ENCODE data around the gene IGFBP1.

IGFBP1 gene

GRCh38 chr7:45881280-45881758 is 7.0 kb upstream of the IGFBP1 start:
- Histone ChIP-seq H3K4me1 (ENCODE audit: control insufficient read depth, insufficient read depth, low read length) (no peaks in the 10 kb centered on the region), H3K4me3 (ENCODE audit: low read depth, low read length) (no peak overlapping the region), H3K9me3 (ENCODE audit: control insufficient read depth, insufficient read depth, low read depth, low read length) (no peaks in the 10 kb centered on the region), H3K27ac (ENCODE audit: extremely low read depth, low read depth, low read length) (no peak overlapping the region), H3K36me3 (ENCODE audit: control insufficient read depth in 2 of 2, insufficient read depth in 1 of 2, low read length in 2 of 2) (no peaks in the 10 kb centered on the region)
- no peak for TF ChIP-seq ZNF114 (tag by site-specific recombination; IDR thresholded peaks at IDR 0.05)
- TF ChIP-seq ZNF10 (tag by site-specific recombination; IDR thresholded peaks at IDR 0.05) = no peak
- TF ChIP-seq EGR2 (tag by site-specific recombination; IDR thresholded peaks at IDR 0.05; ENCODE audit: low read depth) = no peak
- no peak for TF ChIP-seq ZNF692 (tag by site-specific recombination; IDR thresholded peaks at IDR 0.05)
- TF ChIP-seq ZNF654 (tag by site-specific recombination; IDR thresholded peaks at IDR 0.05; ENCODE audit: low read depth) = no peak
- TF ChIP-seq ZNF266 (tag by site-specific recombination; IDR thresholded peaks at IDR 0.05; ENCODE audit: low read depth) = no peak
- no peak for TF ChIP-seq ZBTB7A (tag by site-specific recombination; IDR thresholded peaks at IDR 0.05; ENCODE audit: low read depth)
- no peak for TF ChIP-seq ZNF146 (tag by site-specific recombination; IDR thresholded peaks at IDR 0.05)
- TF ChIP-seq ZNF280D (tag by site-specific recombination; IDR thresholded peaks at IDR 0.05) = no peak
- no peak for TF ChIP-seq ZFP3 (tag by site-specific recombination; IDR thresholded peaks at IDR 0.05; ENCODE audit: low read depth)
- no peak for TF ChIP-seq ZNF423 (tag by site-specific recombination; IDR thresholded peaks at IDR 0.05)
- TF ChIP-seq ZFHX2 (tag by site-specific recombination; conservative IDR thresholded peaks at IDR 0.05) = no peak
- no peak for TF ChIP-seq HOXD13 (CRISPR knock-in tag; IDR thresholded peaks at IDR 0.05; ENCODE audit: borderline replicate concordance)
- no peak for TF ChIP-seq KLF9 (tag by site-specific recombination; IDR thresholded peaks at IDR 0.05; ENCODE audit: low read depth)
- TF ChIP-seq ZNF585B (tag by site-specific recombination; IDR thresholded peaks at IDR 0.05) = no peak
- TF ChIP-seq ZIC2 (tag by site-specific recombination; IDR thresholded peaks at IDR 0.05) = no peak
- no peak for TF ChIP-seq ZNF311 (tag by site-specific recombination; IDR thresholded peaks at IDR 0.05; ENCODE audit: borderline replicate concordance)
- no peak for TF ChIP-seq ZNF610 (tag by site-specific recombination; IDR thresholded peaks at IDR 0.05; ENCODE audit: borderline replicate concordance)
- TF ChIP-seq OSR2 (tag by site-specific recombination; IDR thresholded peaks at IDR 0.05) = no peak
- CTCF ChIA-PET = no interaction called here
- POLR2A ChIA-PET = no interaction called here

- ChIA-PET CTCF (interaction anchor here (0.8 kb wide), 1 partner anchor 10 kb away, joined by 3 read pairs; no protein-coding TSS in a partner anchor), POLR2A (no interaction called here)
- no peaks in the 10 kb centered on the region for H3K36me3 ChIP-seq (ENCODE audit: control insufficient read depth in 2 of 2, insufficient read depth in 1 of 2, low read length in 2 of 2)
- no peak overlapping the region for H3K4me3 ChIP-seq (ENCODE audit: low read depth, low read length)
- no peaks in the 10 kb centered on the region for H3K9me3 ChIP-seq (ENCODE audit: control insufficient read depth, insufficient read depth, low read depth, low read length)
- no peaks in the 10 kb centered on the region for H3K4me1 ChIP-seq (ENCODE audit: control insufficient read depth, insufficient read depth, low read length)
- H3K27ac ChIP-seq (ENCODE audit: extremely low read depth, low read depth, low read length) = no peak overlapping the region
- TF ChIP-seq ZSCAN18 (tag by site-specific recombination; IDR thresholded peaks at IDR 0.05) (no peak), YY2 (tag by site-specific recombination; IDR thresholded peaks at IDR 0.05) (no peak), ZBTB44 (tag by site-specific recombination; IDR thresholded peaks at IDR 0.05) (no peak), ZNF426 (tag by site-specific recombination; IDR thresholded peaks at IDR 0.05) (no peak), ZNF610 (tag by site-specific recombination; IDR thresholded peaks at IDR 0.05; ENCODE audit: borderline replicate concordance) (no peak)
Observed at GRCh38 chr7:45881759-45882464, 6.4 kb upstream of the IGFBP1 start.

Measured in HEK293 (cell line).